GM21737 (cell line): Measurements from ENCODE around the gene ZNF524.
A peak's percentile ranks its signal among the peaks of the same experiment; 100 is the strongest.
"Not testable (repeated sequence)": the region's sequence is repeated elsewhere in the genome, so short reads cannot be mapped to it uniquely, and the experiment has no call there.

Source experiments
- ATAC-seq: cut with Tn5 transposase; IDR thresholded peaks from one replicate; pipeline ENCODE4 v1.9.1; 2021; ENCODE audit warnings: mild to moderate bottlenecking, moderate library complexity; ENCODE audit not compliant: unreplicated experiment

The ZNF524 gene, protein sequence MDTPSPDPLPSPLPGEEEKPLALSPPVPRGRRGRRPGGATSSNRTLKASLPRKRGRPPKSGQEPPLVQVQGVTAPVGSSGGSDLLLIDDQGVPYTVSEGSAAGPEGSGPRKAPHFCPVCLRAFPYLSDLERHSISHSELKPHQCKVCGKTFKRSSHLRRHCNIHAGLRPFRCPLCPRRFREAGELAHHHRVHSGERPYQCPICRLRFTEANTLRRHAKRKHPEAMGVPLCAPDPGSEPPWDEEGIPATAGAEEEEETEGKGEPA

DNA sequence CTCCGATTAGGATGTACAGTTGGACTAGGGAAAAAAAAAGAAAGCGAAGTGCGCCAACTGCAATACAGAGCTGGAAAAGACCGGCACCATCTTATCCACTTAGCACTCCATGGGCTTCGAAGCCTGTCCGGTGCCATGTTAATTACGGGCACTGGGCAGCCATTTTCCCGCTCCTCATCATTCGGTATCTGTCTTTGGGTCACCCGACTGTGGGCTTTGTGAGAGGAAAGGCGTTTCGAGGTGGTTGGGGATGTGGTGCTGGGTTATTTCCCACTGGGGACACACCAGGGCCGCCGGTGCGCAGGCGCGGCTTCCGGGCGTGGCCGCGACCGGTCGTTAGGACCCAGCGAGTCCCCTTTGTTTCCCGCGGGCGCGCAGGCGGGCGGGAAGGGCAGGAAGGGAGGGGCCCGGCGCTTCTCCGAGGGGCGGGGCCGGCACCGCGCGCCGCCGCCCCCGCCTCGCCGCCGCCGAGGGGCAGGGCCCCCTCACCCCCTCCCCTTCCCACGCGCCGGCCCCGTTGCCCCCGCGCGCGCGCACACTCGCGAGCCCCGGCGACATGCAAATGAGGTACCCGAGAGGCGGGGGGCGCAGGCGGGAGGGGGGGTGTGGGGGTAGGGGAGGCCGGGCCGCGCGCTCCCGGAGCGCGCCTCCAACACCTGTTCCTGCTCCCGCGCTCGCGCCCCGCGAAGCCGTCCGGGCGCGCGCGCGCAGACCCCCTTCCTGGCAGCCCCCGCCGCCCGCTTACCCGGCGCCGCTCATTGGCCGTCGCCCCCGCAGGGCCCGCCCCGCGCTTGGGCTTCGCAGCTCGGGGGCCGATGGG, at the start of gene ZNF524:
ZNF524 (plus strand) TSS at position 447 of the 820 bp plus-strand sequence. CDS start 1,825 bp downstream, outside the sequence.
- peak; percentile 32 for ATAC-seq

DNA sequence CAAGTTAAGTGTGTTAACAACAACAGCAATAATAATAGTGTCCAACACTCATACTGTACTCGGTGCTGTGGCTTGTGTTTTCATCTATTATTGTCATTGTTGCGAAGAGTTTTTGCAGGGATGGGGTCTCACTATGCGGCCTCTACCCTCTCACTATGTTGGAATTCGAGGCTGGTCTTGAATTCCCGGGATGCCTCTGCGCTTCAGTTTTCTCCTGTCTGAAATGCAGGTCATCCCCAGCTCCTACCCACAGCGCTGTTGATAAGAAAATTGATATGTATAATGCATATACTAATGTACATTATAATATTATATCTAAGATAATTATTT, 49.8 kb upstream of the ZNF524 start:
- no peak for ATAC-seq

DNA sequence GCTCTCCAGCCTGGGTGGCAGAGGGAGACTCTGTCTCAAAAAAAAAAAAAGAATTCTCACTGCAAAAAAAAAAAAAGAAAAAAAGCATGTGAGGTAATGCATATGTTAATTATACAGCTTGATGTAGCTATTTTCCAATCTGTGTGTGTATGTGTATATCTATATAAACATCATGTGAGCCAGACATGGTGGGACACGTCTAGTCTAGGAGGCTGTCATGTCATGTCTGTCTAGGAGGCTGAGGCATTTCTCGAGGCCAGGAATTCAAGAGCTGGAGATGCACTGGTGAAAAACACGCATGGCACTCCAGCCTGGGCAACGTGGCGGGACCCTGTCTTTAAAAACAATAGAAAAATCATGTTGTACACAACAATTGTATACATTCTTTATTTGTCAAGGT, 47.9 kb upstream of the ZNF524 start:
- ATAC-seq: no peak

DNA sequence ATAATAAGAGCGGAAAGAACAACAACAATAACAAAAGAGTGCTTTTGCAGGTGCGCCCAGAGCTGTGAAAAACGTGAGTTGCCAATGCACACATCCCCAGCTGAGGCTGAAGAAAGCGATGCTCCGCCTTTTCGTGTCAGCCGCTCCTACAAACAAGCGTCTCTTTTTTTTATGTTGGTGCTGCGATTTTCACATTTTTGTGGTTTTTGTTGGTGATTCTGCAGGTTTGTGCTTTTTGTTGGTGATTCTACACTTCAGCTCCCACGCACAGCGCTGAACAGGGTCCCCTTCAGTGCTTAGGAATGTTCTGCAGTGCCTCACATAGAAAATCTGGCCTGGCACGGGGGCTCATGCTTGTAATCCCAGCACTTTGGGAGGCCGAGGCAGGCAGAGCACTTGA, 47.5 kb upstream of the ZNF524 start:
- no peak for ATAC-seq

DNA sequence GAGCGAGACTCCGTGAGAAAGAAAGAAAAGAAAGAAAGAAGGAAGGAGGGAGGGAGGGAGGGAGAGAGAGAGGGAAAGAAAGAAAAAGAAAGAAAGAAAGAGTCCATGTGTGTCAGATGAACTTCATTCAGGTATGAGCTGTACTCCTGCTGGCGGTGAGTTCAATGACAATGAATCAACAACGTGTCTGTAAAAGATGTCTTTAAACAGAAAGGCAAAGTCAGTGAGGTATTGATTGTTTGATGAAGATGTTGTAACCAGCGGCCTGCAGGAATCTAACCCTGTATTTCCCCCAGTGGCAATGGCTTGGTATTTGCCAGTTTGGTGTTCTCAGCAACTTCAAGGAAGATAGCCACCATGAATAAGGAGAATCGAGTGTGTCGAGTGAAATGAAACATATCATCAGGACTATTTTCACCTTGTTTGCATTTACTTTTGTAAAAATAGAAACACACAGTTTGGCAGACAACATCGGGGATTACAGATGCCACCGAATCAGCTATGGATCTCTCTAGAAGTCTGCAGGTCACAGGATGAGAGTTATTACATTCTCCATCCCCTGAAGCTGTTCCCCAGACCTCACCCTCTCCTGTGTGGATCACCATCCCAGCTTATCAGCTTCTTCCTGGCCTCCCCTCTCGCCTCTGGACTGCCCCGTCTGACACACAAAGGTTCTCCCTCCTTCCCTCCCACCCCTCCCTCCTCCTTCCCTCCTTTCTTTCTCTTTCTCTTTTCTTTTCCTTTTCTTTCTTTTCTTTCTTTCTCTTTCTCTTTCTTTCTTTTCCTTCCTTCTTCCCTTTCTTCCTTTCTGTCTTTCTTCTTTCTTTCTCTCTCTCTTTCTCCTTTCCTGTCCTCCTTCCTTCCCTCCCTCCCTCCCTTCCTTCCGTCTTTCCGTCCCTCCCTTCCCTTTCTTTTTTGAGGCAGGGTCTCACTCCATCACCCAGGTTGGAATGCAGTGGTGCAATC, 46.6 kb upstream of the ZNF524 start:
- no peak for ATAC-seq

DNA sequence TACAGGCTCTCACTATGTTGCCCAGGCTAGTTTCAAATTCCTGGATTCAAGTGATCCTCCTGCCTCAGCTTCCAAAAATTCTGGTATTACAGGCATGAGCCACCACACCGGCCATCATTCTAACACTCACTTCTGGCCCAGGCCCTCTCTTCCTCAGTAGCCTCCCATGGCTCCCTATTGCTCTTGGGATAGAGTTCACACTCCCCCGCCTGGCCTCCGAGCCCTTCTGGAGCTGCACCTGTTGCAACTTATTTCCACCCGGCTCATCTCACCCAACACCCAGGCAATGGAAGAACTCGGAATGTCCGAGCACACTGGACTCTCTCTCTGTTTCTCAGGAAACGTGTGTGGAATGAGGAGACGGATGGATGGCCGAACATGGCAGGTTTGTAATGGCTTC, 45.8 kb upstream of the ZNF524 start:
- no peak for ATAC-seq

DNA sequence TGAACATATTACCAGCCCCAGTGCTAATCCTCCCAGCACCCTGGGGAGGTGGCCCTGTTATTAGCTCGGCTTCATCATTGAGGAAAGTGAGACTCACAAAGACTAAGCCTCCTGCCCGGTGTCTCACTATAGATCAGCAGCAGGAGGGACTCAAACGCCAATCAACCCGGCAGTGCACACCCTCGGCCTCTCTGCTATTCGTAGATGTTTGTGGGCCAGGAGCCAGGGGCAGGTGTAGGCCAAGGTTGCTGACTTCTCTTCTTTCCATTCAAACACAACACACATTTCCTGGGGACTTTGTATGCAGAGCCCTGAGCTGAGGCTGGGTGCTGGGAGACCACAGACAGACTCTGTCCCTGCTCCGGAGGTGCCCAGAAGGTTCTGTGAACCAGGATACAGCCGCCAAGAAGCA, 45.3 kb upstream of the ZNF524 start:
- no peak for ATAC-seq

DNA sequence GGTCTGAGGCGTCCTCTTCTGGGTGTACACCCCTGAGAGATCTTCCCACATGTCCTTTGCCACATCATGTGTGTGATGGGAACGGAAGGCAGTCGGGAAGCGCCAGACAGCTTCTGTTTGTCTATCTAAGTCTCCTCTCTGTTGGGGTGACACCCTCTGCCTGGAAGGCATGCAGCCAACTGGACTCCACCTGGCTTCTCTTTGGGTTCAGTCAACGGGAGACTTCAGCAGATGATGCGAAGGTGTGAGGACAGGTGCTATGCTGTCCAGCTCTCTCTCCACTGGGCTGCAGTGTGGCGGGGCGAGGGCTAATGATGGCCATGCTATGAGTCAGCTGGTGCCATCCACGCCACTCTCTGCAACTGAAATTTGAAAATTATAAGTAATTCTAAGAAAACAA, 40.4 kb upstream of the ZNF524 start:
- no peak for ATAC-seq

DNA sequence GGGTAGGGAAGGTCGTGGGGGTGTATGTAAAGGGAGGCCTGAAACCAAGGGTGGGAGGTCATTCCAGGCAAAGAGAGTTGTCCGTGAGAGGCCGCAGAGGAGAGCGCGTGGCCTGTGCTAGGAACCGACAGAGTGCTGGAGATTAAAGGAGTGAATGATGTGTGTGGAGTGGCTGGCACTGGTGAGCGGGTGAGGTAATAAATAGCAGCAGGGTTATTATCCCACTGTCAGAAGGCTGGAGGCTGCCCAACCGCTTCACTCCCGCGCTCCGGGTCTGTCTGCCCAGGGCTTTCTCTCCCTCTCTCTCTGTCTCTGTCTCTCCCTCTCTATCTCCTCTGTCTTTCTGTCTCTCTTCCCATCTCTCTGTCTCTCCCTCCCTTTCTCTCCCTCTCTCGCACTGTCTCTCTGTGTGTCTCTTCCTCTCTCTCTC, 36.8 kb upstream of the ZNF524 start:
- ATAC-seq: no peak

DNA sequence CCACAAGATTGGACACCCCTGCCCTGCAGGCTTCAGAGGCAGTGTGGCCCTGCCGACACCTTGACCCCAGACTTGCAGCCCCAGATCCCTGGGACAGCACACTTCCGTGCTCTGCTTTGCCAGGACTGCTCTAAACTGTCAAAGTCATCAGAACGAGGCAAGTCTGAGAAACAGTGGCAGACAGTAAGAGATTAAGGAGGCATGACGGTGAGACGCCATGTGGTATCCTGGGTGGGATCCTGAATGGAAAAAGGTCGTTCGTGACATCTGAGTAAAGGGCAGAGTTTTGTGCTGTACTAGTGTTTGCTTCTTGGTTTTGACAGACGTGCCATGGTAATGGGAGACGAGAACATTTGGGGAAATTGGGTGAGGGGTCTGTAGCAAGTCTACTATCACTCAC, 33.3 kb upstream of the ZNF524 start:
- ATAC-seq: no peak

DNA sequence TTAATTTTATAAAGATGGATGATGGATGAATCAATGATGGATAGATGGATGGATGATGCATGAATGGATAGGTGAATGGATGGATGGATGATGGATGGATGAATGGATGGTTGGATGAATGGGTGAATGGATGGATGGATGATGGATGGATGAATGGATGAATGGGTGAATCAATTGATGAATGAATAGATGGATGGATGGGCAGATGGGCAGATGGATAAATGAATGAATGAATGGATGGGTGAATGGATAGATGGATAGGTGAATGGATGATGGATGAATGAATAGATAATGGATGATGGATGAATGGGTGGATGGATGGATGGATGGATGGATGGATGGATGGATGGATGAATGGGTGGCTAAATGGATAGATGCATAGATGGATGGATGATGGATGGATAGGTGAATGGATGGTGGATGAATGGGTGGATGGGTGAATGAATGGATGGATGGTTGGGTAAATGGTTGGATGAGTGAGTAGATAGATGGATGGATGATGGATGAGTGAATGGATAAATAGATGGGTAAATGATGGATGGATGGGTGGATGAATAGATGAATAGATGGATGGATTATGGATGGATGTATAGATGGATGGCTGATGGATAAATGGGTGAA, 32.3 kb upstream of the ZNF524 start:
- ATAC-seq: no peak

DNA sequence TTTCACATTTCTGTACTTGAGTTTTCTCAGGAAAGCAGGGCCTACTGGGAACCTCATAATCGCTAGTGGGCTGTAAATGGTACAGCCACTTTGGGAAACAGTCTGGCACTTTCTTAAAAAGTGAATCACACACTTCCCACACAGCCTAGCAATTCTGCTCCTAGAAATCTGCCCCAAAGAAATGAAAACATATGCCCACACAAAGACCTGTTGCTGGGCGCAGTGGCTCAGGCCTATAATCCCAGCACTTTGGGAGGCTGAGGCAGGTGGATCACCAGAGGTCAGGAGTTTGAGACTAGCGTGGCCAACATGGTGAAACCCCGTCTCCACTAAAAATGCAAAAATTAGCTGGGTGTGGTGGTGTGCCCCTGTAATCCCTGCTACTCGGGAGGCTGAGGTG, 30.6 kb upstream of the ZNF524 start:
- not testable (repeated sequence) for ATAC-seq

DNA sequence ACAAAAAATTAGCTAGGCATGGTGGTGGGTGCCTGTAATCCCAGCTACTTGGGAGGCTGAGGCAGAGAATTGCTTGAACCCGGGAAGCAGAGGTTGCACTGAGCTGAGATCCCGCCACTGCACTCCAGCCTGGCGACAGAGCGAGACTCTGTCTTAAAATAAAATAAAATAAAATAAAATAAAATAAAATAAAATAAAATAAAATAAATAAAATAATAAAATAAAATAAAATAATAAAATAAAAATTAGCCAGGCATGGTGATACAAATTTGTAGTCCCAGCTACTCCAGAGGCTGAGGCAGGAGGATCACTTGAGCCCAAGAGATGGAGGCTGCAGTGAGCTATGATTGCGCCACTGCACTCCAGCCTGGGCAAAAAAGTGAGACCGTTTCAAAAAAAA, 26.2 kb upstream of the ZNF524 start:
- ATAC-seq: not testable (repeated sequence)

DNA sequence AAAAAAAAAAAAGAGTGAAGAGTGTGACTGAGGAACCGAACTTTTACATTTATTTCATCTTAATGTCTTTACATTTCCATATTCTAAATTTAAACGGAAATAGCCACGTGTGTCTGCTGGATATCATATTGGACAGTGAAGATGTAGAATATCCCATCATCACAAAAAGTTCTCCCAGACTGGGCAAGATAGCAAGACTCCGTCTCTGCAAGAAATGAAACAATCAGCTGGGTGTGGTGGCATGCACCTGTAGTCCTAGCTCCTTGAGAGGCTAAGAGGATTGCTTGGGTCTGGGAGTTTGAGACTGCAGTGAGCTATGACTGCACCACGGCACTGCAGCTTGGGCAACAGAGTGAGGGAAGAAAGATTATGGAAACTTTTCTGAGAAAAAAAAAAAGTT, 23.3 kb upstream of the ZNF524 start:
- ATAC-seq: no peak

DNA sequence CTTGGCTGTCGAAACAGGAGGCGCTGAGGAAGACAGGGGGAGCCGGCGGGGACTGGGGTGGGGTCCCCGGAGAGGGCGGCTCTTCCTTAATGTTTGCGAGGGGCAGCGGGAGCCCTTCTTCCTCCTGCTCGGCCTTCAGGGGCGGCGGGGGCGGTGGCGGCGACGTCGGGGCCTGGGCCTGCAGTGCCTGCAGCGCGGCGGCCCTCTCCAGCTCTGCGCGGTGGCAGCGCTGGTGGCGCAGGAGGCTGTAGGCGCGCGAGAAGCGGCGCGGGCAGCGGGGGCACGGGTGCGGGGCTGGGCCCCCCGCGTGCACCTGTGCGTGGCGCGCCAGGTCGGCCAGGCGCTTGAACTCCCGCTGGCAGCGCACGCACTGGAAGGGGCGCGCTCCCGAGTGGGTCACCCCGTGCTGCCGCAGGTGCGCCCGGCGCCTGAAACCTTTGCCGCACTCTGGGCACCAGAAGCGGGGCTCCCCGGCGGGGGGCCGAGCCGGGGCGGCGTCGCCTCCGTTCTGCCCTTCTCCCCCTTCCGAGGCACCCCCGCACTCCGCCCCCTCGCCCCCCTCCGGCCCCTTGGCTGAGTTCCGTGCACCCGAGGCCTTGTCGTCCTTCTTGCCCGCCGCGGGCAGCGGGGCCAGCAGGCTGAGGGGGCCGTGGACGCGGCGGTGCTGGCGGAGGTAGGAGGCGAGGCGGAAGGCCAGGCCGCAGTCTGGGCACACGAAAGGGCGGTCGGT, 21.9 kb upstream of the ZNF524 start:
- ATAC-seq: no peak

DNA sequence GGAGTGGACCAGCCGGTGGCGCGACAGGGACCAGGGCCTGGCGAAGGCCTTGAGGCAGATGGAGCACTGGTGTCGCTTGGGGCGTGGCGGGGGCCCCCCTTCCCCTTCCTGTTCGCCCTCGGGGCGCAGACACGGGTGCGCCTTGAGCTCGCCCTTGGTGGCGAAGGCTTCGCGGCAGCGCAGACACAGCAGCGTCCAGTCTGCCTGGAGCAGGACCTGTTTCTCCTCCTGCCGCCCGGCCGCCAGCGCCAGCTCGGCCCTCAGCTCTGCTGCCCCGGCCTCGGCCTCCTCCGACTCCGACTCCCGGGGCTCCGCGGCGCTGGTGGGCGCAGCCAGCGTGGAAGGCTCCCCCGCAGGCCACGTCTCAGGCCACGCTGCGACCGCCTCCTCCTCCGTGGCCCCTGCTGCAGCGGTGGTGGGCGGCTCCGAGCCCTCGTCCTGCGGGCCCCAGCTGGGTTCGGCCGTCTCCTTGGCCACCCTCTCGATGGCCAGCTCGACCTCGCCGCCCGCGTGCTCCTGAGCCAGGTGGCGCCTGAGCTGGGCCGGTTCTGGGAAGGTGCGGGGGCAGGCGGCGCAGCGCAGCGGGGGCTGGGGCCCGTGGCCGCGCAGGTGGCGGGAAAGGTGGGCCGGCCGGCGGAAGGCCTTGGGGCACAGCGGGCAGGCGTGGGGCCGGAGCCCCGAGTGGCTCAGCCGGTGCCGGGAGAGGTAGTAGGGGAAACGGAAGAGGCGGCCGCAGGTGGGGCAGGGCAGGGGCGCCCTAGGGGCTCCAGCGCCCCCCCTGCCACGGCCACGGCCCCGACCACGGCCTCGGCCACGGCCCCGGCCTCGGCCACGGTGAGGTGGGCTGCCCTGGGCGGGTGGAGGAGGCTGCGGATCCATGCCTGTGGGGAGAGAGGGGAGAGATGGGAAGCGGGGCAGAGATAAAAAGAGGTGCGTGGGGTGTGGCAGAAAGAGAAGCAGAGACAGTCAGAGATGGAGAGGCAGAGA, 21.0 kb upstream of the ZNF524 start:
- ATAC-seq: no peak

DNA sequence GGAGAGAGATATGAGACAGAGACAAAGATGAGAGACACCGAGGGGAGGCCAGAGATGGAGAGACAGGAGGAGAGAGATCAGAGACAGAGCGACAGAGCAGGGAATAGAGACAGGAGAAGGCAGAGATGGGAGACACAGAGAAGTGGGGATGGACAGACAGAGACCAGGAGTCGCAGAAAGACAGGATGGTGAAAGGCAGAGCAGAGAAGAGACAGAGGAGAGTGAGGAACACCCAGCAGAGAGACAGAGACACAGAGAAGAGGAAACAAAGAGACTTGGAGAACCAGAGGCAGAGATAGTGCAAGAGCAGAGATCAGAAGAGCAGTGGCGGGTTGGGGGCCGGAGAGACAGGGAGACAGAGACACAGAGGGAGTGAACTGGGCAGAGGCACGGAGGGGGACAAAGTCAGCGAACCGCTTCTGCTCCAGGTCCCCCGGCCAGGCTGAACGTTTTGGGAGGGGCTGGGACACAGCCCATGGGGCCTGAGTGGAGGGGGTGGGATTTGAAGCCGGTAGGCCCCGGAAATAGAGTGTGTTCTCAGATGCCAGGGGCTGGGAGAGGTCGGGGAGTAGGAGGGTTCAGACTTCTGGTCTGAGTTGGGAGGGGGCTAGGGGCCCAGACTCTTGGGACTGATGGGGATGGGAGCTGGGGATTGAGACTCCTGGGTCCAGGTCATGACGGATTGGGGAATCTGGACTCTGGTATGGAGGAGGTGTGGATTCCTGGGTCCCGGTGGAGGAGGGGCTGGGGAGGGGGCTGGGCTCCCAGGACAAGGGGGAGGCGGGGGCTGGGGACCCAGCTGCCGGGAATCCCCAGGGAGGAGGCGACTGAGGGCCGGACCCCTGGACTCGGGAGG, 20.1 kb upstream of the ZNF524 start:
- ATAC-seq: no peak

DNA sequence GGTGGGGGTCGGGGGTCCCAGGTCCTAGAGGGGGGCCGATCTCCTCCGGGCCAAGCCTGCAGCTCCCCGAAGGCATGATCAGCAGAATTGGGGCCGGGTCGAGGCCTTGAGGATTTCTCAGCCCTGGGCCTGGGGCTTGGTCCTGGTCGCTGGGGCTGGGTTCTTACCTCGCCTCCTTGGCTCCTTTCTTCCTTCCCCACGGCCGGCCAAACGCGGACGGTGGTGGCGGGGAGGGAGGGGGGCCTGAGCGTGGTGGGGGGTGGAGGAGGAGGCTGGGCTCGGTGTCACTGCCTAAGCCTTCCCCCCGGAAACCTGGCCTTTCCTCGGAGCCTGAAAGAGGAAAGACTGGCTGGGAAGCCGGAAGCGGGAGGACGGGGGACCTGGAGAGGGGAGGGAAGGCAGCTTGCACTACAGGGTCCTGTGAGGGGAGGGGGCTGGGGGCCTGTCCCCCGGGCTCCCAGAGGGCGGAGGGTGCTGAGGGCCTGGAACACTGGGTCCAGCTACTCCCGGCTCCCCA, 19.4 kb upstream of the ZNF524 start, which contains the start of gene ZNF579:
ZNF579 (minus strand) TSS at position 221 of the 517 bp plus-strand sequence. CDS start 1,209 bp downstream, outside the sequence.
- no peak for ATAC-seq
